GM19455 (cell line): ENCODE data around the gene NTMT1.

ENCODE experiments used
- ATAC-seq: cut with Tn5 transposase; IDR thresholded peaks from one replicate; pipeline ENCODE4 v1.9.1; 2021; ENCODE audit not compliant: unreplicated experiment

NTMT1 gene

GRCh38 chr9:129596541-129597331 lies 29.2 kb upstream of the NTMT1 start:
- ATAC-seq = no peak

DNA sequence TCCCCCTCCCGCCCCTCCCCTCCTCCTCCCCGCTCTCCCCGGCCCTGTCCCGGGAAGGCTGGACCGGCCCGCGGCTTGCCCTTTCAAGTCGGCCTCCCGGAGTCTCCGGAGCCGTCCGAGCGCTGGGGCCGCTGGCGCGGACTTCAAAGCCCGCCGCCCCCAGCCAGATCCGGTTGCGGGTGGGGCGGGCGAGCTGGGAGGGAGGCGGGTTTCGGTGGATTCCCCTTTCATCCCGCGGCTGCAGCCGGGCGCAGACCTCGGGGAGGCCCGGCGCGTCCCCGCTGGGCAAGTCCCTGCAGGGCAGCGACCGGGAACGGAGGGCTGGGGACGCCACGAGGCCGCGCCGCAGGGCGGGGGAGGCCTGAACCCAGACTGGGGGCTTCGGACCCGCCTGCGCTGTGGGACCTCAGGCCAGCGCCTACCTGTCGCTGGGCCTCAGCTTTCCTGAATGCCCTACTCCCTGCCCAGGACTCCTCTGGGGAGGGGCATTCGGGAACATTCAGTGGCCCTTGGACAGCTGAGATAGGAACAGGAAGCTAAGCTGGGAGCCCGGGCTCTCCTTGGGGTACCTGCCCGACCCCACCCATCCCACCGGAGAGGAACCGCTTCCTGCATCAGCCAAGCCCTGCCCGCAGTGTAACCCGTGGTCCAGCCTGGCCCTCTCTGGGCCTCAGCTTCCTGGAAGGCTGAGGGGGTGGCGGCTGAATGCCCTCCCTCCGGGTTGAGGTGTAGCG lies 28.4 kb upstream of the NTMT1 start:
- ATAC-seq = no peak

GRCh38 chr9:129598089-129598596 lies 27.8 kb upstream of the NTMT1 start:
- ATAC-seq = no peak

DNA sequence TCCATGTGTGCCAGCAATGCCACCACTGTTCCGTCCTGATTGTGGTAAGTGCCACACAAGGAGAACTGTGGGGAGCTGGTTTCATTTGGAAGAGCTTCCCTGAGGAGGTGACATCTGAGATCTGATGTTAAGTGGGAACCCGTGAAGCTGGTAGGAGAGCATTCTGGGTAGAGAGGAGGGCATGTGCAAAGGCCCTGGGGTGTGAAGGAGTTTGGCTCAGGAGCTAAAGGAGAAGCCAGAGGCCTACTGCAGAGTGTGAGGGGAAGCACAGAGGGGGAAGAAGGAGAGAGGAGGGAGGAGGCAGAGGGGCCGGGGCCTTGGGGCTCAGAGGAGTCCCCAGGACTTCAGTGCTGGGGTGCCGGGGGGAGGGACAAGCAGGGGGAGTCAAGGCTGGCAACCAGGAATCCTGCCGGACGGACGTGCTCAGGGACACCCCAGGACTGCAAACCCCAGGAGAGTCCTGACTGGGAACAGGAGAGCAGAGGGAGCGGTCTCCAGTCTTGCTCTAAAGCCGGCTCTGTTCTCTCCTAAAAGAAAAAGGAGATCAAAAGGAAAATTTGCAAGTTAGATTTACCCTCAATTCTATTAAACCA lies 24.8 kb upstream of the NTMT1 start:
- no peak for ATAC-seq

- ATAC-seq = no peak
These were observed 23.2 kb upstream of the NTMT1 start for GRCh38 chr9:129602598-129603415.

DNA sequence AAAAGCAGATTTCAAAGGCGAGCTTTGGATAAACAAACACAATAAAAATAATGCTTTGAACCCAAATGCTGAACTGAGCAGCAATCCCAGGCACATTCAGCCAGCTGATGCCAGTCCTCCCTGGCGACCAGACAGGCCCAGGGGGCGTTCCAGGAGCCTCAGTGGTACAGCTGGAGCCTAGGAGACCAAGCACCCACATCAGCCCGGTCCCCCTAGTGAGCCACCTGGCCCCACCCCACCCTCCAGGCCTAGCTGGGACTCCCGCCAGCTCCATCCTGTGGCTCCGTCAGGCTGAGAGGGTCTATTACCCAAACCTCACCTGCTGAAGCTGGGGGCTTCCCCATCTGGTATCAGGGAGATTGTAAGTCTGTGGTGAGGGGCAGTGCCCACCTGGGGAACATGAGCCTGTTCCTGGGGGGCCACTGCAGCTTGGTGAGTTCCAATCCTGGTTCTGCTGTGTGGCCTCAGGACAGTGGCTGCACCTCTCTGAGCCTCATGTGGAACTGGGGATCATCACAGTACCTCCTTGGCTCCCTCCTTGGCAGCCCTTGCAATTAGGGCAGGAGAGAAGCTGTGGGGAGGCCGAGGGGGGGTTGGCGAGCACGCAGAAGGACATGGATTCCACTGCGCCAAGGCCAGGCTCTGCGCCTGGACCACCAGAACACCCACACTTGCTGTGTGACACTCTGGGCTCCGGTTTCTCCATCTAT lies 21.8 kb upstream of the NTMT1 start:
- no peak for ATAC-seq

- ATAC-seq = no peak
These were observed 21.2 kb upstream of the NTMT1 start for GRCh38 chr9:129604766-129605163.

- ATAC-seq = no peak
These were observed 19.6 kb upstream of the NTMT1 start for GRCh38 chr9:129606161-129607026.

DNA sequence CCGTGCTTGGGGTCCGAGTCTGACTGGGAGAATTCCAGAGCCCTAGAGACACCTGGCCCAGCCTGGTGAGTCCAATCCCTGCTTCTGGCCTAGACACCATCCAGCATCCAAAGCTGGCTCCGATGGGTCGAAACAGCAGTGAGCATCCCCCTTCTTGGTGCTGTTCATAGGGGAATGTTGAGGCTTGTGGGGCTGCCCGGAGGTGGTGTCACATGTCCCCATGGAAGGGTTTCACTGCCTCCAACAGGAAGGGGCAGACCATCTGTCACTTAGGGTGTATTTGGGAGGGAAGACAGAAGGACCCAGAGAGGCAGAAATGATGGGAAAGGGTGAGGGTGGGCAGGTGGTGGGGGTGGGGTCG lies 19.0 kb upstream of the NTMT1 start:
- ATAC-seq = no peak

DNA sequence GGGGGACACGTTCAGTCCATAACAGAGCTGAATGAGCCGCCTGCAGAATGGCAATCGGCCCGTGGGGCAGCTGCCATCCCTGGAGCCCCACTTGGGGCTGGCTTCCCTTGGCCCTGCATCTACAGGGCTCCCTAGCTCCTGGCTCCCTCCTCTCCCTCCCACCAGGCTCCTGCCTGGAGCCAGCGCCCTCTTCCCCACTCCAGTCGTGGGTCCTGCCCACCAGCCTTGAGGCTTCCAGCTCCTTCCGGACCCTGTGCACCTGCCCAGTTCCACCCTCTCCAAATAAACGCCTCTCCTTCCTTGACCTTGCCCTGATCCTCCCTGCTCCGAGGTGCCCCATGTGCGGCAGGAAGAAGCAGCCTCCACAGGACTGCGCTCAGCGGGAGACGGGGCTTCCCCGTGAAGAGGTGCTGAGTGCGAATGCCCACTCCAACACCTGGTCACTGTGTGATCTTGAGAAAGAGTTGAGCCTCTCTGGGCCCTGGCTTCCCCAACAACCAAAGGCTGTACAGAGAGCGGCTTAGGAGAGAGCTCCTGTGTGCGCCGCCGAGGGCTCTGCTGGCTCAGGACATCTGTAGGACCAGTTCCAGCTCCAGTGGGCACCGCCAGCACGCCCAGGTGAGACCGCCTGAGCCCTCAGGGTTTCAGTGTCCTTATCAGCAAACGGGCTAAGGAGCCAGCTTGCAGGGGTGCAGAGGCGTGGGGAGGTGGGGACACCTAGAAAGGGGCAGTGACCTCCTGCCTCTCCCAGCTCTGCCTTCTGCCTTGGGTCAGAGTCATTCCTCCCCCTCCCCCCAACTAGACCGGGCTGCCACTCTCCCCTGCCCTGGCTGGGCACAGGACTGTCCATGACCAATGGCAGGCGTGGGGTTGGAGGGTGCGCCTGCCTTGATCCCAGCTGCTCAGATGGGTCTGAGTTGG lies 17.1 kb upstream of the NTMT1 start:
- ATAC-seq = no peak

- no peak for ATAC-seq
These were observed 16.3 kb upstream of the NTMT1 start for GRCh38 chr9:129609486-129610212.

DNA sequence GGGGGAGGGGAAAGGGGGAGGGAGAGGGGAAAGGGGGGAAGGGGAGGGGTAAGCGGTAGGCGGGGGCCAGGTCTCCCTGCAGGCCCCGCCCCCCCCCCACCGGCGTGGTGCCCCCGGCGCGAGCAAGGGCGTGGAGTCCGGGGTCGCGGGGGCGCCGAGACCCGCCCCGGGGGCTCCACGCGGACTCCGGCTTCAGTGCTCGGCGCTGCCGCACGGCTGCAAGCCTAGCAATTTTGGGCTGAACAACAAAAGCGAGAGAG lies 15.8 kb upstream of the NTMT1 start:
- no peak for ATAC-seq

GRCh38 chr9:129610473-129611306 lies 15.3 kb upstream of the NTMT1 start:
- ATAC-seq = no peak

- no peak for ATAC-seq
These were observed 14.6 kb upstream of the NTMT1 start for GRCh38 chr9:129611307-129611800.

- ATAC-seq = no peak
These were observed 13.8 kb upstream of the NTMT1 start for GRCh38 chr9:129612123-129612522.

GRCh38 chr9:129612815-129613519 lies 13.0 kb upstream of the NTMT1 start:
- ATAC-seq = no peak
